GM06990 (cell line): ENCODE measurements around the gene CLDN25.
"Not testable (repeated sequence)": the region's sequence is repeated elsewhere in the genome, so short reads cannot be mapped to it uniquely, and the experiment has no call there.

ENCODE experiments used
- DNase-seq: peaks from one replicate; pipeline ENCODE4 v3.0.0-alpha.2; 2011; ENCODE audit not compliant: insufficient read length; ENCODE audit errors: extremely low read depth
- H3K27me3 ChIP-seq: replicated peaks from 2 replicates; pipeline ENCODE4 v1.6.0; 2011; ENCODE audit warnings: low read length; ENCODE audit not compliant: control insufficient read depth, insufficient read depth
- H3K36me3 ChIP-seq: 2 replicates; pipeline ENCODE4 v1.5.1; 2011; ENCODE audit warnings: low read length; ENCODE audit not compliant: control insufficient read depth, insufficient read depth
- H3K4me3 ChIP-seq: replicated peaks from 2 replicates; pipeline ENCODE4 v1.5.1; 2011; ENCODE audit warnings: low read depth, mild to moderate bottlenecking, control low read depth, low read length
- CTCF ChIP-seq: IDR thresholded peaks from 2 replicates; pipeline ENCODE4 v1.5.1; 2011; ENCODE audit warnings: low read length, control low read depth, mild to moderate bottlenecking, inconsistent platforms; ENCODE audit not compliant: insufficient read depth, poor library complexity, severe bottlenecking

The CLDN25 gene

GRCh38 chr11:113760241-113760640, 19.4 kb upstream of the CLDN25 start:
- Histone ChIP-seq H3K36me3 (peaks cover 3% of the 10 kb centered on the region), H3K4me3 (no peak overlapping the region), H3K27me3 (no peaks in the 10 kb centered on the region)
- no peak for DNase-seq
- TF ChIP-seq CTCF, result no peak

GRCh38 chr11:113763040-113763439, 16.6 kb upstream of the CLDN25 start:
- H3K4me3 ChIP-seq, DNase-seq, H3K27me3 ChIP-seq, H3K36me3 ChIP-seq: not testable (repeated sequence)

- Histone ChIP-seq H3K4me3 (no peak overlapping the region), H3K36me3 (peaks cover 4% of the 10 kb centered on the region), H3K27me3 (no peaks in the 10 kb centered on the region)
- DNase-seq, result no peak
- no peak for TF ChIP-seq CTCF
Observed at GRCh38 chr11:113764527-113765219, 14.9 kb upstream of the CLDN25 start.

GRCh38 chr11:113771964-113772363, 7.6 kb upstream of the CLDN25 start:
- DNase-seq, result no peak
- no peak overlapping the region for H3K4me3 ChIP-seq
- no peaks in the 10 kb centered on the region for H3K27me3 ChIP-seq
- H3K36me3 ChIP-seq, result peaks cover 3% of the 10 kb centered on the region
- TF ChIP-seq CTCF, result no peak

- peak overlapping the region; percentile 96 for H3K4me3 ChIP-seq
- H3K27me3 ChIP-seq, result no peaks in the 10 kb centered on the region
- no peak for DNase-seq
- no peak for TF ChIP-seq CTCF
- peaks cover 3% of the 10 kb centered on the region for H3K36me3 ChIP-seq
Observed at GRCh38 chr11:113773092-113773415, 6.5 kb upstream of the CLDN25 start.

- TF ChIP-seq CTCF, result peak; percentile 79
- Histone ChIP-seq H3K27me3 (no peaks in the 10 kb centered on the region), H3K36me3 (peaks cover 3% of the 10 kb centered on the region), H3K4me3 (peak within 1 kb of the TSS; percentile 96)
- DNase-seq, result peak; percentile 95
Observed at GRCh38 chr11:113773416-113774173, 6.0 kb upstream of the CLDN25 start, which contains the start of gene ZW10. ZW10 (minus strand) TSS chr11:113773692; CDS start chr11:113773666, 26 bp downstream.
